Effector memory CD8-positive, alpha-beta T cell (primary cell): Measurements from ENCODE around the gene WDR18.
"Not testable (repeated sequence)": the region's sequence is repeated elsewhere in the genome, so short reads cannot be mapped to it uniquely, and the experiment has no call there.

Experiments
- ATAC-seq: fragments of 150-1000 bp; cut with Tn5 transposase; replicated peaks from 2 replicates; pipeline ENCODE4 v1.10.0; 2021; ENCODE audit warnings: mild to moderate bottlenecking, moderate library complexity
- DNase-seq, 3 experiments: peaks; one replicate each; pipeline ENCODE4 v3.0.0; 2021
- H3K27ac Mint-ChIP-seq, 2 donors: one replicate each; pipeline ENCODE4 v1.8.0; 2022; ENCODE audit warnings: mild to moderate bottlenecking in 2 of 2, mixed read lengths in 2 of 2, moderate library complexity in 2 of 2
- H3K27me3 Mint-ChIP-seq, 2 donors: one replicate each; pipeline ENCODE4 v1.8.0; 2022; ENCODE audit warnings: mixed read lengths in 2 of 2
- H3K36me3 Mint-ChIP-seq: one replicate; pipeline ENCODE4 v1.8.0; 2022; ENCODE audit warnings: mild to moderate bottlenecking, moderate library complexity, mixed read lengths; ENCODE audit not compliant: insufficient read depth
- H3K4me1 Mint-ChIP-seq, 2 donors: one replicate each; pipeline ENCODE4 v1.8.0; 2022; ENCODE audit warnings: low read depth in 2 of 2, mixed read lengths in 2 of 2
- H3K4me3 Mint-ChIP-seq, 2 donors: one replicate each; pipeline ENCODE4 v1.8.0; 2022; ENCODE audit warnings: mild to moderate bottlenecking in 2 of 2, mixed read lengths in 2 of 2, moderate library complexity in 2 of 2
- H3K9me3 Mint-ChIP-seq, 2 donors: one replicate each; pipeline ENCODE4 v1.8.0; 2022; ENCODE audit warnings: mixed read lengths in 2 of 2

WDR18 gene

GRCh38 chr19:1015061-1015781 lies 31.1 kb downstream of the WDR18 start:
- ATAC-seq (no peak), DNase-seq (no peak)
- Mint-ChIP-seq H3K4me1 (peaks cover 29 to 33% of the 10 kb centered on the region in 2 donors), H3K27me3 (no peaks in the 10 kb centered on the region), H3K4me3 (peak overlapping the region in 1 of 2 donors; percentile 23), H3K27ac (peak overlapping the region in 1 of 2 donors; percentile 88), H3K9me3 (no peaks in the 10 kb centered on the region), H3K36me3 (peaks cover 58% of the 10 kb centered on the region)

- no peaks in the 10 kb centered on the region for H3K27me3 Mint-ChIP-seq
These were observed 31.9 kb downstream of the WDR18 start for GRCh38 chr19:1015782-1016646.

GRCh38 chr19:1016647-1017114 lies 32.5 kb downstream of the WDR18 start:
- Mint-ChIP-seq H3K4me3 (peak overlapping the region; percentile 92), H3K9me3 (no peaks in the 10 kb centered on the region), H3K36me3 (peaks cover 67% of the 10 kb centered on the region), H3K4me1 (peaks cover 32 to 42% of the 10 kb centered on the region in 2 donors), H3K27me3 (no peaks in the 10 kb centered on the region), H3K27ac (peak overlapping the region; percentile 88 to 100)
- ATAC-seq: no peak
- no peak for DNase-seq

More at GRCh38 chr19:1015782-1016646, 31.9 kb downstream of the WDR18 start:
- Mint-ChIP-seq H3K9me3 (no peaks in the 10 kb centered on the region), H3K4me3 (peak overlapping the region in 1 of 2 donors; percentile 92), H3K36me3 (peaks cover 61% of the 10 kb centered on the region), H3K27ac (peak overlapping the region in 1 of 2 donors; percentile 88), H3K4me1 (peaks cover 32 to 36% of the 10 kb centered on the region in 2 donors)
- ATAC-seq (no peak), DNase-seq (no peak)

- peak overlapping the region; percentile 88 to 100 for H3K27ac Mint-ChIP-seq
- H3K27me3 Mint-ChIP-seq: no peaks in the 10 kb centered on the region
- ATAC-seq (no peak), DNase-seq (no peak)
- H3K4me1 Mint-ChIP-seq: peaks cover 32 to 43% of the 10 kb centered on the region in 2 donors
- H3K9me3 Mint-ChIP-seq: no peaks in the 10 kb centered on the region
- peaks cover 69% of the 10 kb centered on the region for H3K36me3 Mint-ChIP-seq
- peak overlapping the region; percentile 92 for H3K4me3 Mint-ChIP-seq
These were observed 33.2 kb downstream of the WDR18 start for GRCh38 chr19:1017115-1017905.

GRCh38 chr19:1017906-1018305 lies 33.8 kb downstream of the WDR18 start:
- DNase-seq (no peak), ATAC-seq (no peak)
- H3K4me1 Mint-ChIP-seq: peaks cover 32 to 43% of the 10 kb centered on the region in 2 donors
- no peaks in the 10 kb centered on the region for H3K27me3 Mint-ChIP-seq
- H3K27ac Mint-ChIP-seq: peak overlapping the region; percentile 88 to 100
- peaks cover 66% of the 10 kb centered on the region for H3K36me3 Mint-ChIP-seq
- no peaks in the 10 kb centered on the region for H3K9me3 Mint-ChIP-seq
- peak overlapping the region; percentile 92 for H3K4me3 Mint-ChIP-seq

- peaks cover 61% of the 10 kb centered on the region for H3K36me3 Mint-ChIP-seq
- no peaks in the 10 kb centered on the region for H3K27me3 Mint-ChIP-seq
- peak overlapping the region; percentile 100 for H3K27ac Mint-ChIP-seq
- peaks cover 32 to 43% of the 10 kb centered on the region in 2 donors for H3K4me1 Mint-ChIP-seq
- H3K9me3 Mint-ChIP-seq: no peaks in the 10 kb centered on the region
- DNase-seq (no peak), ATAC-seq (no peak)
- H3K4me3 Mint-ChIP-seq: peak overlapping the region; percentile 92
These were observed 34.2 kb downstream of the WDR18 start for GRCh38 chr19:1018393-1018792.

- no peak for DNase-seq
- Mint-ChIP-seq H3K4me1 (peaks cover 32 to 42% of the 10 kb centered on the region in 2 donors), H3K36me3 (peaks cover 57% of the 10 kb centered on the region), H3K27me3 (no peaks in the 10 kb centered on the region), H3K9me3 (no peaks in the 10 kb centered on the region), H3K4me3 (peak overlapping the region; percentile 92), H3K27ac (peak overlapping the region; percentile 100)
- no peak for ATAC-seq
These were observed 34.9 kb downstream of the WDR18 start for GRCh38 chr19:1018932-1019615.

- H3K4me3 Mint-ChIP-seq: peak overlapping the region; percentile 92
- DNase-seq (no peak), ATAC-seq (no peak)
- peak overlapping the region; percentile 100 for H3K27ac Mint-ChIP-seq
- peaks cover 55% of the 10 kb centered on the region for H3K36me3 Mint-ChIP-seq
- H3K27me3 Mint-ChIP-seq: no peaks in the 10 kb centered on the region
- peaks cover 32 to 41% of the 10 kb centered on the region in 2 donors for H3K4me1 Mint-ChIP-seq
- H3K9me3 Mint-ChIP-seq: no peaks in the 10 kb centered on the region
These were observed 35.4 kb downstream of the WDR18 start for GRCh38 chr19:1019616-1019961.

- Mint-ChIP-seq H3K9me3 (no peaks in the 10 kb centered on the region), H3K36me3 (peaks cover 50% of the 10 kb centered on the region), H3K4me3 (peak overlapping the region; percentile 92), H3K27me3 (no peaks in the 10 kb centered on the region), H3K27ac (peak overlapping the region; percentile 100), H3K4me1 (peaks cover 34 to 42% of the 10 kb centered on the region in 2 donors)
- ATAC-seq: no peak
- peak in 1 of 3 experiments; percentile 31 for DNase-seq
These were observed 36.1 kb downstream of the WDR18 start for GRCh38 chr19:1019980-1020867.

- H3K27ac Mint-ChIP-seq: peak within 1 kb of the TSS; percentile 100
These were observed 36.8 kb downstream of the WDR18 start, which contains the start of gene TMEM259 for GRCh38 chr19:1020868-1021425. TSS of gene TMEM259 (minus strand) at chr19:1021123. CDS start at chr19:1020996, 127 bp downstream.

GRCh38 chr19:1023883-1024188 lies 39.7 kb downstream of the WDR18 start:
- not testable (repeated sequence) for ATAC-seq, DNase-seq, H3K9me3 Mint-ChIP-seq, H3K27ac Mint-ChIP-seq, H3K4me3 Mint-ChIP-seq, H3K27me3 Mint-ChIP-seq
- Mint-ChIP-seq H3K36me3 (peaks cover 51% of the 10 kb centered on the region), H3K4me1 (peaks cover 17 to 23% of the 10 kb centered on the region in 2 donors)

More at GRCh38 chr19:1020868-1021425, 36.8 kb downstream of the WDR18 start, which contains the start of gene TMEM259:
- Mint-ChIP-seq H3K27me3 (no peaks in the 10 kb centered on the region), H3K4me1 (peaks cover 35 to 39% of the 10 kb centered on the region in 2 donors), H3K4me3 (peak within 1 kb of the TSS; percentile 92), H3K9me3 (no peaks in the 10 kb centered on the region), H3K36me3 (peaks cover 46% of the 10 kb centered on the region)
- DNase-seq: peak; percentile 97
- peak; percentile 83 for ATAC-seq
